ENCODE data around the gene ANO1.

Gene ANO1

DNA sequence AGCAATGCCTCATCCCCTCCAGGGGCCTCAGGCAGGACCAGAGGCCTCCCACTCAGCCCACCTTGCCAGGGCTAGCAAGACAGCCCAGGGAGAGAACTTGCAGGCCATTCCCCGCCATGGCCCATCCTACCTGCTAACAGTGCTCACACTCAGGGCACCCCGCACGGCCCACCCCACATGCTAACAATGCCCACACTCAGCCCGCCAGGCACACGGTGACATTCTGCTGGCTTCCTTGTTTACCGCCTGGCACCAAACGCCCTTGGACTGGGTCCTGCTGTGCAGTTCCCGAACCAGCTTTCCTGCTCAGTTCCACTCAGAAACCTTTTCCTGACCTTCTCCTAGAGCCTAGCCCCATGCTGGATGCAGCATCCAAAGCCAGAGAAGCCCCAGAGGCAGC is 91.5 kb downstream of the ANO1 start:
- DNase-seq: no peak

DNA sequence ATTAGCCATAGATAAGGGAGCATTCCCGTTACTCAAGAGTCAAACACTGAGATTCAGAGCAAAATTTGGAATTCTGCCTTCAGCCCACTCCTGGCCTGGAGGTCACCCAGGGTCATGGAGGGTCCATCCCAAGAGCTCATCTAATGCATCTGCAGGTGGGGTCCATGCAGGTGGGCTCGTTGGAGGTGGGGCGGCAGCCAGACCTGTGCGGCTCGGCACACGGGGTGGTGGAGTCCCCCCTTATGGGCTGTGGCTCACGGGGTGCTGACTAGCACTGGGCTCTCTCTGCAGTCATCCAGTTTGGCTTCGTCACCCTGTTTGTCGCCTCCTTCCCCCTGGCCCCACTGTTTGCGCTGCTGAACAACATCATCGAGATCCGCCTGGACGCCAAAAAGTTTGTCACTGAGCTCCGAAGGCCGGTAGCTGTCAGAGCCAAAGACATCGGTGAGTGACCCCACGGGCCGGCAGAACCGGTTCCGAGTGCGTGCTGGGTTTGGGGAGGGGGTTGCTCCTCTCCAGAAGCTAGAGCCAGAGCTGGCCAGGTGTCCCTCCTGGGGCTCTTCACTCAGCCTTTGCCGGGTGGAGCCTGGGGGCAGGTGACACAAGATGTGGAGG is 92.6 kb downstream of the ANO1 start:
- DNase-seq: no peak

DNA sequence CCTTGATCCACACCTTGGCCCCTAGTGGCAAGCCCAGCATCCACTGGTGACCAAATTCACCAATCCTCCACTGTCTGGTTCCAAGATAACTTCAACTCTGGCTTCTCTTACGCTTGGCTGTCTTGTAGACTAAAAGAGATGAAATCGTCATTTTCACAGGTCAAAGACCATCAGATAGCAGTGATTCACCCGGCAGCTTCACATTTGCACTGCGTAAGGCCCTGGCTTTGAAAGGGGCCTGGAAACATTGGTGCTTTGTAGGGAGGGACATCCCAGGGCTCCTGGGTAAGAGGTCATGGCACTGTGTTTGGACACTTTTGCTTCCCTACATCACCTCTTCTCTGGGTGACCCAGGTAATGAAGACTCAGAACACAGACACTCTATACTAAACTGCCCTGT is 94.9 kb downstream of the ANO1 start:
- DNase-seq: no peak

DNA sequence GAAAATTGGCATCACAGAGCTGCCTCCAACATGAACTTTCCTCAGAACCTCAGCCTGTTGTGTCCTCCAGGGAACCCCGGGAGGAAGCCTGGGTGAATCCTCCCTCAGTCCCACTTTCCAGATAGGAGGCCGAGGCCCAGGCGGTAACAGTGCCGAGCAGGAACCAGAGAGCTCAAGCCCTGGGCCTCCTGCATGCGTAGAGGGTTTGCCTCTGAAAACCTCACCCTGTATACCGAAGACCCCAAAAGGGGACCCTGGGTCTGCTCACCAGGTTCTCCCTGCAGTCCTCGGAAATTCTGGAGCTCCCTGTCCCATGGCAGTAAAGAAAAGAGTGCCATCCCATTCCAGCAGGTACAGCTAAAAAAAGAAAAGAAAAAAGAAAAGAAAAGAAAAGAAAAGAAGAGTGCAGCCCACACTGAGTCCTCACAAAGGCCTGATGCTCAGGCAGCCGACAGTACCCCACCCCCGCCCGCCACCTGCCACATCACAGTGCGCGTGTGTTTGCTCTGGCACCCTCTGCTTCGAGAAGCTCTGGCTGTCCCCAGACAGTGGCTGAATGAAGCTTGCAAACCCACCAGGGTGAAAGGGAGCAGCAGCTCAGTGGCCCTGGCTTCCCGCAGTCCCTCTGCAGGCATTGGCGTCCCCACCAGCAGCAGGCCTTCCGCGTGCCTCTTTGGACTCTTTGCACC is 96.6 kb downstream of the ANO1 start:
- no peak for DNase-seq

DNA sequence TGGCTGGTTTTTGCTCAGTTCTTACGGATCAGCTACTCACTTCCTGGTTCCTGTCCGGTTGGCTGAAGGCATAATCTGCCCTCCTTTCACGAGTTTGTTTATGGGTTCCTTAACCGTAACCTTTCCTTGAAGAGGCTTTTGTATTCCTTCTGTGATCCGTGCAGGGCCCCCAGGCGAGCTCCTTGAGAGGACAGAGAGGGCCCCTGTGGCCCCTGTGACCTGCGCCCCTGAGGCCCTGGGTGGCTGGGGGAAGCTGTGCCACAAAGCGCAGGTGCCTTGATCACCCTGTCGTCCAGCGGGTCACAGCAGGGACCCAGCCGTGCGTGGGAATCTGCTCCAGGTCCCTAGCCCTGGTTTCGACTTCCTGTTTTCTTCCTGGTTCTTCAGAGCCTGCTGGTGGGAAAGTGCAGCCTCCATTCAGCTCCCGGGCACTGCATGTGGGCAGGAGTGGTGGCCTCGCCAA is 97.2 kb downstream of the ANO1 start:
- no peak for DNase-seq

DNA sequence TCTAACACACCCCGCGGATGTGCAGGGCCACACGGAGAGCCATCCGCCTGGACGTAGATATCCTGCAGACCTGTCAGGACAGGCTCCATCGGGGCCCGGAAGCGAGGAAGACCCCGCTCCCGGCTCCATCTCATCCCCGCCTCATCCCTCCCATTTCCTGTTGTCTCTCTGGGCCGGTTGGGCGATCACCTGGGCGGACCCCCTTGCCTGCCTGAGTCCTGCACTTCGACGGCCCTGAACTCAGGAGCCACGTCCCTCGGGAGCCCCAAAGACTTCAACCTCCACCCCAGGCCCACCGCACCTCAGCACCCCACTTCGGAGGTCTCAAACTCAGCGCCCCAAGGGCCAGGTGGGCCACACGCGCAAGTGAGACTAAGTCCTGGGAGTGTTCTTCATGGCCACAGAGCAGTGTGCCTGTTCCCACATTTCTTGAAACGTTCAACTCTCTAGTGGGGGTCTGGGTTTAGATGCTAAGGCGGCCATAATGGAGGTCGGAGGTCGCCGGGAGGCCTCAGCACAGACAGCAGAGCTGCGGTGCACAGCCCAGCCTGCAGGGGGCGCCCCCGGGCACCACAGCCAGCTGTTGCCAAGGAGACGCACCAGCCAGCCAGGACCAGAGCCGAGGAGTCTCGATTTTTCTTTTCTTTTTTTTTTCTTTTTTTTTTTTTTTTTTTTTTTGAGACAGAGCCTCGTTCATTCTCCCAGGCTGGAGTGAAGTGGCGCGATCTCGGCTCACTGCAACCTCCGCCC is 99.0 kb downstream of the ANO1 start:
- peak; percentile 58 to 70 for DNase-seq

DNA sequence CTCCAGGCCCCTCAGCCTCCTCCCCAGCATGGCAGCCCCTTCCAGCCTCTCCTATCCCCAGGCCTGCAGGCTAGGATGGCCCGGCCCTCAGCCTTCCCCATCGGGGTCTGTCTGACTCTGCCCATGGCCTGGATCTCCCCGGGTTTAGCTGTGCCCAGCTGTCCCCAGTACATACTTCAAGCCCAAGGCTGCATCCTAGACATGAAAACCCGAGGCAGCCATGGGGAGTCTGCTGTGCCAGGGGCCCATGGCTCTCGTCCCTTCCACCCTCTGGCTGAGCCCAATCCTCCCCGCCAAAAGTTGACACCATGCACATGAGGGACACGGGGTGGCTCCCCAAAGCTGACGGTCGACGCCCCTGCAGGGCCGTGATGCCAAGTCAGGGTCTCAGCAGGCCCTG is 102.8 kb downstream of the ANO1 start:
- DNase-seq: no peak

DNA sequence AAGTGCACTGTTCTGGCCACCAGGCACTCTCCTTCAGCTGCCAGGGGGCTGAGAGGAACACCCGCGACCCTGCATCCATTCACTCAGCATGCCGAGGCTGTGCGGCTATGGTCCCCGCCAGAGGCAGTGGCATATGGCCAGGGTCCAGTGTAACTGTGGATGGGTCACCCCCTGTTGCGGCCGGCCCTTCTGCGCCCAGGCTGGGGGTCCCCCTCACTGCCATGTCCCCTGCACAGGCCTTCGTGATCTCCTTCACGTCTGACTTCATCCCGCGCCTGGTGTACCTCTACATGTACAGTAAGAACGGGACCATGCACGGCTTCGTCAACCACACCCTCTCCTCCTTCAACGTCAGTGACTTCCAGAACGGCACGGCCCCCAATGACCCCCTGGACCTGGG is 104.1 kb downstream of the ANO1 start:
- no peak for DNase-seq

DNA sequence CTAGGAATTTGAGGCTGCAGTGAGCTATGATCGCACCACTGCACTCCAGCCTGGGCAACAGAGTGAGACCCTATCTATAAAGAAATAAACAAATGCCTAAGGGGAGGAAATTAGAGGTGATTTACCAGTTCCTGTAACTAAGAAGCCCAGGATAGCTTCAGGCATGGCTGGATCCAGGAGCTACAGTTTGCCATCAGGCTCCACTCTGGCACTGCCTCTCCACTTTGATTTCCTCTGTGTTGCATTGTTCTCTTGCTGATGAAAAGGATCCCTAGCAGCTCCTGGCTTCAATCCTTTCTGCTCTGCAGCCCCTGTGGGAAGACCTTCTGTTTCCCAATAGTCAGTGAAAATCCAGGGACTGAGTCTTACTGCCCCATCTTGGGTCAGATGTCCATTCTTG is 104.9 kb downstream of the ANO1 start:
- DNase-seq: no peak

DNA sequence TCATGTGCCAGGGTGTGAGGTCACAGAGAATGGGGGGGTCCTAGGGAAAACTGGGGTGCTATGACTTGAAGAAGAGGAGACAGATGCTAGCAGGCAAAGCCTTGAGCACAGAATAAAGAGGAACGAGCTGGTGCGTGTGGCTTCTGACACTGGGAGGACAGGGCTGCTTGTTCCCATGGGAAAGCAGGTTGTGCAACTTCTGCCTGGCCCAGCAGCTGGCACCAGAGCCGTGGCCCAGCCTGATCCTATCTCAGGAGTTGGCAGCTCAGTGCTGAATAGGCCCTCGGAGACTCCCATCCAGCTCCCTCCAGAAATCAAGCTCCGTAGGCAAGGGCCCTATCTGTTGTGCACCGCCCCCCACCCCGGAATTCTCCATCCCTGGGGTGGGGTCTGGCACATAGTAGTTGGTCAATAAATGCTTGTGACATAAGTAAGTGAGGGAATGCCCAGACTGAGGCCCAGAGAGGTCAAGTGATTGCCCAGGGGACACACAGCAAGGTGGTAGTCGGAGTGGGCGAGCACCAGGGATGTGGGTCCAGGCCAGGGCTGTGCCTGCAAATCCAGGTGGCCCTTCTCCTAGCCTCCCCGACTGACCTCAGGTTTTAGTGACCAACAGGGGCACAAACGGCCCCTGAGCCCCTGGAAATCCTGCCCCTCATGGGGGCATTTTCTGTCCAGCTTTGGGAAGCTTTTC is 105.5 kb downstream of the ANO1 start:
- DNase-seq: no peak

DNA sequence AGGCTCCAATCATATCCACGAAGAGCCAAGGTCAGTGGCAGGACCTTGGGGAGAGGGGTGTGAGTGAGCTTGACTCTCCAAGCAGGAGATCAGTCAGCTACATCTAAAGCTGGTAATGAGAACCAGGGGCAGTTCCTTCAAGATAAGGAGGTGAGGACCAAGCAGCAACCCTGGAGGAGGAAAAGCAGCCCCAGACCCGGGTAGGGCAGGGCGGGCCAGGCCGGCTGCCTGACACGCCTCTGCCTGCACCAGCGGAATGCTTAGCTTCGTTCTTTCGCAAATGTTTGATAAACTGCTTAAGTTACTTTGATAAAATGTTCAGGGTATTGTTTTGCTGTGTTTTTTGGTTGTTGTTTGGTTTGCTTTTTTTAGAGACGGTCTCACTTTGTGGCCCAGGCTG is 106.3 kb downstream of the ANO1 start:
- no peak for DNase-seq

DNA sequence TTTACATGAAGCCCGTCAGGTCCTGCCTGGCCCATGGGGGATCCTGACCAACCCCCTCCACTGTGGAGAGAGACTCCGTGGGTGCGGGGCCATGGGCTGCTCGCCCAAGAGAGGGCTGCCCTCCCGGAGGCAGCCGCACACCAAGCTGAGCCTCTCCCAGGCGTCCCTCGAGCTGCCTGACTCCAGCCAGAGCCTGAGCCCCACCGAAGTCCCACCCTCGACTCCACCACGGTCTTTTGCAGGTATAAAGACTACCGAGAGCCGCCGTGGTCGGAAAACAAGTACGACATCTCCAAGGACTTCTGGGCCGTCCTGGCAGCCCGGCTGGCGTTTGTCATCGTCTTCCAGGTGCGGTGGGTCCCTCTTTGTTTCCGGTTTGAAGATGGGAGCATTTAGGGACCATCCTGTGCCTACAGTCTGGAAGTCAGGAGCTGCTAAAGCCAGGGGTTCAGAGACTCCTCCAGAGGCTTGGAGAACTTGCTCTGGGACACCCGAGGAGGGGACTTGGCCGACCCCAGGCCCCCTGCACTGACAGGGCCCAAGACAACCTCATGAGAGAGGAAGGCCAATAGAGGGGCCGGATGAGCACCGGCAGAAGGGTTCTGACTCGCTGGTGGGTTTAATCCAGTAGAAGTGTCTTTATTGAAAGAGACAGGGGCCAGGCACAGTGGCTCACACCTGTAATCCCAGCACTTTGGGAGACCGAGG is 107.4 kb downstream of the ANO1 start:
- DNase-seq: no peak

DNA sequence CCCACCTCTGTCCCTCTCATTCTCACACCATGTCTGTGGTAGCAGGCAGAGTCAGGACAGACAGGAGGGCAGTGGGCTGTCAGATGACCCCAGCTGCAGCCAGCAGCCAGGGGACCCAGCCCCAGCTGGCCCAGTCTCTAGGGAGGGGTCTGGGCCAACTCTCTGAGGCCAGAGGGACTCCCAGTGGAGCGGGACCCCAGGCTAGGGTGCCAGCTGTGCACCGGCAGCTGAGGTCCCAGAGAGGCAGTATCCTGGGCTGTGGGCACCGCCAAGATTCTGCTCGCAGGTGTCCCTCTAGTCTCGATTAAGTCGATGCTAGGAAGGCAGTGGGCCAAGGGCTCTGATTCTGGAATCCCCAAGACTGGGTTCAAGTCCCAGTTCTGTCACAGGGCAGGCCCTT is 108.3 kb downstream of the ANO1 start:
- DNase-seq: no peak

DNA sequence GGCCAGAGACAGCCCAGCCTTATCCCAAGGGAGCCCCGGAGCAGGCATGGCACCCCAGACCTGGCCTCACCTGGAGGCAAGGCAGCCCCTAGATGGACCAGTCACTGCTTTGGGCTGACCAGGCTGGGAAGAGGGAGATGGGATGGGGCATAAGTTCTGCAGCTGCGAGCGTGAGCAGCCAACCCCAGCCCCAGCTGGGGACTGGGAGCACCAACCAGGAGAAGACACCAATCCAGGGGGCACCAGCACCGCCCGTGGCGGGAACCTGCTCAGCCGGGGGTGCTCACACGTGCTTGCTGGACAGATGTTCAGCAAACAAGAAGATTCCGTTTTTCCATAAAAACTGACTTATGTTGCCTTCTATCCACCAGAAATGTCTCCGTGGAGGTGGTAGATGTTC is 108.8 kb downstream of the ANO1 start:
- DNase-seq: no peak

DNA sequence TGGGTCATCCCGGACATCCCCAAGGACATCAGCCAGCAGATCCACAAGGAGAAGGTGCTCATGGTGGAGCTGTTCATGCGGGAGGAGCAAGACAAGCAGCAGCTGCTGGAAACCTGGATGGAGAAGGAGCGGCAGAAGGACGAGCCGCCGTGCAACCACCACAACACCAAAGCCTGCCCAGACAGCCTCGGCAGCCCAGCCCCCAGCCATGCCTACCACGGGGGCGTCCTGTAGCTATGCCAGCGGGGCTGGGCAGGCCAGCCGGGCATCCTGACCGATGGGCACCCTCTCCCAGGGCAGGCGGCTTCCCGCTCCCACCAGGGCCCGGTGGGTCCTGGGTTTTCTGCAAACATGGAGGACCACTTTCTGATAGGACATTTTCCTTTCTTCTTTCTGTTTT is 109.7 kb downstream of the ANO1 start:
- DNase-seq: no peak

DNA sequence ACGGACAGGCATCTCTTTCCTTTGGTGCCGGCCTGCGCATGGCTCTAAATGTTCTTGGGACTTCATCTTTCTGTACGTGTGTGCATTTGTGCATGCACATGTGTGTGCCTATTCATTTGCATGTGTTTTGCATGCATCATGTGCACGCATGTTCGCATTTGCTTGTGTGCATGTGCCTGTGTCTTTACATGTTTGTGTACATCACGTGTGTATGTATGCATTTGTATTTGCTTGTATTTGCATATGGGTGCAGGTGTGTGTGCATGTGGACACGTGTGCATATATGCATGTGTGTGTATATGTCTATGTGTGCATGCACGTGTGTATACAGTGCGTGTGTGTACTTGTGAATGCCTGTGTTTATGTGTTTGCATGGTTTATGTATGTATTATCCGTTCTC is 111.5 kb downstream of the ANO1 start:
- DNase-seq: no peak

DNA sequence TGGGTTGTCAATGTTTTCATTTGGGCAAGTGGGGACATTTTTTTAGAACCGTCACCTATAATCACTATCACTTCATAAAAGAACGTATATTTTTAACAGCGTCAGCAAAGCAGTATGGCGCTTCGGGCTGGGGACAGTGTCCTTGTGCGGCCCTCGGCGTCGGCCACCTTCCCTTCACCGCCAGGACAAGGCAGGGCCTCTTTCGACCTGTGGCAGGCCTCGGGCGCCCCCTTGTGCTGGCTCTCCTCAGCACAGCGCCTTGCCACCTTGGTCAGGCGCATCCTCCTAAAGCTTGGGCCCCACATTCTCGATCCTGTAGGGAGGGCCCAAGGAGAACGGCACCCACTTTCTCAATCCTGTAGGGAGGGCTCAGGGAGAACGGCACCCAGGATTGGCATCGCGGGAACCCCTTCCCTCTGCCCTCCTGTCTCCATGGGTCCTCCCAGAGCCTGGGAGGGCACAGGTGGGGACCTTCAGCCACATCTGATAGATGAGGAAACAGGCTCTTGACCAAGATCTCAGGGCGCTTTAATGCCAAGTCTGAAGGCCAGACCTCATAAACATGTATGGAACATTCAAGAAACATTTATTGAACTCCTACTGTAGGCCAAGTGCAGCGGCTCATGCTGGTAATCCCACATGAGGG is 113.5 kb downstream of the ANO1 start:
- DNase-seq: peak; percentile 57 to 76

DNA sequence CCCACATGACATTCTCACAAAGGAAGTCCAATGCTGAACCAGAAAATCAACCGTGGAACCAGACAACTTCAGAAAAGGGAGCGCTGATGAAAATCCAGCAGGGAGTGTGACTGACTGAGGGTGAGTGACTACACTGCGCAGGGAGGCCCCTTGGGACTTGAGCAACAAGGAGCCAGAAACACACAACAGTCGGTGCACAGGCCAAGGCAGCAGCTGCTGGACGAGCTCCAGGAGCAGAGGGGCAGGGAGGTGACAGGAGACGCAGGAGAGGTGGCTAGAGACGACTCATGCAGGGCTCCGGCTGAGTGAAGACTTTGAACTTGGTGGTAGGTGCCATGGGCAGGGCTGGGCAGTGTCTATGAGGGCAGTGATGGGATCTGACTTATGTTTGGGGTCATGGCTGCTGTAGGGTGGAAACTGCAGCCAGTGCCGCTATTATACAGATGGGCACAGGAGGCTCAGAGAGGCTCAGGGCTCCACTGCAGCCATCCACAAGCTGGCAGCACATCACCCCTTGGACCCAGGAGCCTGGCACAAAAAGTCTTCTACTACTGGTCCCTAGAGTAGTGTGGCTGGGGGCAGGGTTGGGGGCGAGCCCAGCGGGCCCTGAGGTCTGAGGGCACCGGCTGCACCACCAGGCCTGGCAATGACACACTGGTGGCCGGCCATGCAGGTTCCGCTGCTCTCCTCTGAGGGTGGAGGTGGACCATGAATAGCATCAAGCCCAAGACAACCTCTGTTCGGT is 114.7 kb downstream of the ANO1 start:
- DNase-seq: no peak

DNA sequence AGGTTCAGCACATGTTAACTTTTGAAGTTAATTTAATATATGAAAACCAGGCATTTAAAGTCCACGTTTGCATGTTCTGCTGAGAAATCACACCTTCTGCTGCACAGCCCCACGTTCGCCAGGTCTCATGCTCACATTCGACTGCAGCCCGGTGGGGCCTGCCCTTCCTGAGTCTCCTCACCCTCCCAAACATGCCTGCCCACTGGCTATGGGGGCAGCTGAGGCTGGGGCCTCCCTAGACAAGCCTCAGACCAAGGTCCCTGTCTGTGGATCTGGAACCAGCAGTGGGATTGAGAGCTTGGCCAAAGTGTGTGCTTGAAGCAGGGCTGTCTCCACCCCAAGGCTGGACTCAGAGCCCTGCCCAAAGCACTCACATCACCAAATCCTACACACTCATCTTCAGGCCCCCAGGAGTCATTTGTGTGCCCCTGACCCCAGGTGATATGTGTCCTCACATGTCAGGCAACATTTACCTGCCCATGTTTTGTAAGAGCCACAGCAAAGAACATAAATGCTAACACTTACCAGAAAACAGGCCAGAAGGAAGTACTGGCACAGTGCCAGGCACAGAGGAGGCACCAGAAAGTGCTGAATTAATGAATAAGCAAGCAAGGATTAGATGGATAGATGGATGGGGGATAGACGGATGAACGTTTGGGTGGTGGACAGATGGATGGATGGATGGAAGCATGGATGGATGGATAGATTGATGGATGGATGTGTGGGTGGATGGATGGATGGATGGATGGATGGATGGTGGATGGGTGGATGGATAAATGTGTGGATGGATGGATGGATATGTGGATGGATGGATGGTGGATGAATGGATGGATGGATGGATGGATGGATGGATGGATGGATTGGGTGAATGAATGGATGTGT is 115.5 kb downstream of the ANO1 start:
- DNase-seq: no peak
